Endometrium (tissue), 2 donors: Measurements from ENCODE around the gene ETFB.

Experiments used
- FAIRE-seq: peaks from 2 replicates; lab custom pipeline; 2012; peaks lifted over from hg19 to GRCh38; lab: Jason Lieb, UNC
- donor health status: control.
- donor health status: control.

Gene ETFB

DNA sequence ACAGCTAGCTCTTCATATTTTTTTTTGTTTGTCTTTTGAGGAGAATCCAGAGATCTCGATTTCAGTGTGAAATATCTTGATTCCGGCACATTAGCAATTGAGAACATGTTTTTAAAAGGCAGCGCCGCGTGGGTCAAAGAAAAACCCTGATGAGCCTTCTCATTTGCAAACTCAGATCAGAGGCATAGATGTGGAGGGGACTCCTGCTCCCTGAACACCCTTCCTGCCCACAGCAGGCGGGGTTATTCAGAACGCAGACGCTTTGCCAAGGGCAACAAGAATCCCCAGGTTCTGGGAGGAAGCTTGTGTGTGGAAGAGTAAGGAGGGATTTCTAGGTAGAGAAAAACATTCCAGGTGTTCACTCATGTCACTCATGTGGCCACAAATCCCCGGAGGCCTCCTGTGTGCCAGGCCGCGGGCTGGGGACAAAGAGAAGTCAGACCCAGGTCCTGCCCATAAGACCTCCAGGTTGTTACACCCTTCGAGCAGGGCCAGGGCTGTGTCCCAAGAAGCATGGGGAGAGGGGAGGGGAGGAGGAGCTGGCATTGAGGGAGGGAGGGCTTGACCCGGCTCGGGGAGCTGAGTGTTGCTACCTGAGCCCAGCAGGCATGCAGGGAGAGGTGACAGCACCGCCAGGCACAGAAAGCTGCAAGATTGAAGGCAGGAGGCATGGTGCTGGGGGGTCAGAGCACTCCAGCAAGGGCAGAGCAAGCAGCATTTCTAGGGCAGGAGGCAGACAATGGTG, 70.6 kb downstream of the ETFB start:
- FAIRE-seq: no peak
